ENCODE data around the gene C20orf204. TPM values are rescaled to one million over a fixed set of nuclear protein-coding genes. Genes with fewer than 3 reads are reported as not detected.
A peak's percentile ranks its signal among the peaks of the same experiment; 100 is the strongest.

C20orf204 gene
- total RNA-seq, 1 donor from 2014 or later, result under 0.01 TPM

DNA sequence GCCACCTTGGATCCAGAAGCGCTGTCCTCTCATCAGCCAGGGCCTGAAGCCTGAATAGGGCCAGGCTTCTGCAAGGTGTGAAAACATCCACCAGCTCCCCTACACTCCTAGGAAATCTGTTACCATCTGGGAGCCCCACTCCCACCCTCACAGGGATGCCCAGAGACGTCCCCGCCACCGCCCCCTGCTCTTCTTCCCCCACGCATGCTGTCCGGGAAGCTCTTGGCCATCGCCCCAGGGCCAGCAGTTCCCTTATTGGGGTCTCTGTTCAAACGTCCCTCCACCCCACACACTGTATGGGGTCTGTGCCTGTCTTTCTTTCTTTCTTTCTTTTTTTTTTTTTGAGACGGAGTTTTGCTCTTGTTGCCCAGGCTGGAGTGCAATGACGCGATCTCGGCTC lies 39.6 kb downstream of the C20orf204 start:
- TF ChIP-seq, protein P1, sequence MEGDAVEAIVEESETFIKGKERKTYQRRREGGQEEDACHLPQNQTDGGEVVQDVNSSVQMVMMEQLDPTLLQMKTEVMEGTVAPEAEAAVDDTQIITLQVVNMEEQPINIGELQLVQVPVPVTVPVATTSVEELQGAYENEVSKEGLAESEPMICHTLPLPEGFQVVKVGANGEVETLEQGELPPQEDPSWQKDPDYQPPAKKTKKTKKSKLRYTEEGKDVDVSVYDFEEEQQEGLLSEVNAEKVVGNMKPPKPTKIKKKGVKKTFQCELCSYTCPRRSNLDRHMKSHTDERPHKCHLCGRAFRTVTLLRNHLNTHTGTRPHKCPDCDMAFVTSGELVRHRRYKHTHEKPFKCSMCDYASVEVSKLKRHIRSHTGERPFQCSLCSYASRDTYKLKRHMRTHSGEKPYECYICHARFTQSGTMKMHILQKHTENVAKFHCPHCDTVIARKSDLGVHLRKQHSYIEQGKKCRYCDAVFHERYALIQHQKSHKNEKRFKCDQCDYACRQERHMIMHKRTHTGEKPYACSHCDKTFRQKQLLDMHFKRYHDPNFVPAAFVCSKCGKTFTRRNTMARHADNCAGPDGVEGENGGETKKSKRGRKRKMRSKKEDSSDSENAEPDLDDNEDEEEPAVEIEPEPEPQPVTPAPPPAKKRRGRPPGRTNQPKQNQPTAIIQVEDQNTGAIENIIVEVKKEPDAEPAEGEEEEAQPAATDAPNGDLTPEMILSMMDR (conservative IDR thresholded peaks at IDR 0.05; ENCODE audit: low read depth, low read length), result no peak
- no peak for DNase-seq (ENCODE audit: low read depth)
- H3K4me3 ChIP-seq (ENCODE audit: low read depth, low read length), result no peak overlapping the region

DNA sequence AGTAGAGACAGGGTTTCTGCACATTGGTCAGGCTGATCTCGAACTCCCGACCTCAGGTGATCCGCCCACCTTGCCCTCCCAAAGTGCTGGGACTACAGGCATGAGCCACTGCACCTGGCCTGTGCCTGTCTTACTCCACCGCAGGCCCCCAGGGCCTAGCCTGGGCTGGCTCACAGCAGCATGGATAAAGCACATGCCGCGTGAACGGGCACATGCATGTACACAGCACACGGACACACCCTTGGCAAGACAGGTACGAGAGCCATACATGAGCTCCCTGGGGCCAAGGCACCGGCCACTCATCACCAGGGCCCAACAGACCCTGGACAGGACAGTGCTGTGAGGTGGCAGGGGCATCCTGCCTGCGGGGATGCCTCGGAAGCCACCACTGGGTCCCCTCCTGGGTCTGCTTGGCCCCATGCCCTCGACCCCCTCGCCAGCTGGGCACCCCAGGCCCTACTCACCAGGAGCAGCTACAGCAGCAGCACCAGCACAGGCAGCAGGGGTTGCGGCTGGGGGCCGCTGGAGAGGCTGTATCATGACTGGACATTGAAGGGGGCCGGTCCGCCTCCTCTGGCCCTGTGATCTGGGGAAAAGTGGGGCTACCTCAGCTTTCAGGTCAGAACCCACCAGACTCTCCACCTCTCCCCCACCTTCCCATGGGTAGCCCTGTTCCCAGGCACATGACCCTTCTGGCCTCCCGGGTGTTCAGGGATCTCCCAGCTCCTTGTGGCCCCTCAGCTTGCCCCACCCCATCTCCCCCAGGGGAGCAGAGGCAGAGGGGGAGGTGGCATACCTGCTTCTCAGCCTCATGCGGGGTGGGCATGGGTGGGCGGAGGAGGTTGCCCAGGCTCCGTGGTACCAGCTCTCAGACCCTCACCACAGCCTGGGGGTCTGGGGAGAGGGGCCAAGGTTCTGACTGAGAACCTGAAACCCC lies 40.3 kb downstream of the C20orf204 start:
- TF ChIP-seq, protein P1 (conservative IDR thresholded peaks at IDR 0.05; ENCODE audit: low read depth, low read length), result no peak
- H3K4me3 ChIP-seq (ENCODE audit: low read depth, low read length), result no peak overlapping the region
- DNase-seq (ENCODE audit: low read depth), result no peak

DNA sequence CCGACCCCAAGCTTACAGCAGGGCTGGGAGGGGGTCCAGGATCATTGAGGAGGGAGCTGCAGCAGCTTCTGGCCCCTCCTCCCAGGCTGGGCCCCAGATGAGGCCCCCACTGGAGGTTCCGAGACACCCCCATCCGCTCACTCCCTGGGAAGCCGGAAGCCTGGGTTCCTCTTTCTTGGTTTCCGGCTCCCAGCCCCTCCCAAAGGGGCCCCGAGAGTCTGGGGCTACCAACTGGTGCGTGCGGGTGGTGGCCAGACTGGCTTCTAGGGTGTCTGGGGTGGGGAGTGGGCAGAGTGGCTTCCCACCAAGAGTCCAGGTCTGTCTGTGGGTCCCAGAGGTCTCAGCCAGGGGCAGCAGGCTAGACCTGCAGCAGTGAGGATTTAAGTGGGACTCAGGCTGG lies 41.1 kb downstream of the C20orf204 start:
- no peak for DNase-seq (ENCODE audit: low read depth)
- H3K4me3 ChIP-seq (ENCODE audit: low read depth, low read length), result no peak overlapping the region
- TF ChIP-seq, protein P1 (conservative IDR thresholded peaks at IDR 0.05; ENCODE audit: low read depth, low read length), result no peak

DNA sequence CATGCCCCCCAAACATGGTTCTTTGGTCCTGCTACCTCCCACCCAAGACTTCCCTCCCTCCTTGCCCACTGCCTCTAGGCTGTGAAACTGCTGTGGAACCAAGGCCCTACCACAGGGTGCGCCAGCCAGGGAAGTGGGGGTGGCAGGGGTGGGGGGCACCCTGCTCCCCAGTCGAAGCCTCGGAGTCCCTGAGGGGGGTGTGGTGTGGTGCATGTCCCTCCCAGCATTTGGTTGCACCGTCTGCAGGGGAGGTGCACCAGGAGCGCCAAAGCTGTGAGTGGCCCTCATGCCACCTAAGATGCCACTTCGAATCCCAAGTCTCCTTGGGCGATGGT lies 41.5 kb downstream of the C20orf204 start:
- H3K4me3 ChIP-seq (ENCODE audit: low read depth, low read length), result no peak overlapping the region
- DNase-seq (ENCODE audit: low read depth), result no peak
- TF ChIP-seq, protein P1 (conservative IDR thresholded peaks at IDR 0.05; ENCODE audit: low read depth, low read length), result no peak

DNA sequence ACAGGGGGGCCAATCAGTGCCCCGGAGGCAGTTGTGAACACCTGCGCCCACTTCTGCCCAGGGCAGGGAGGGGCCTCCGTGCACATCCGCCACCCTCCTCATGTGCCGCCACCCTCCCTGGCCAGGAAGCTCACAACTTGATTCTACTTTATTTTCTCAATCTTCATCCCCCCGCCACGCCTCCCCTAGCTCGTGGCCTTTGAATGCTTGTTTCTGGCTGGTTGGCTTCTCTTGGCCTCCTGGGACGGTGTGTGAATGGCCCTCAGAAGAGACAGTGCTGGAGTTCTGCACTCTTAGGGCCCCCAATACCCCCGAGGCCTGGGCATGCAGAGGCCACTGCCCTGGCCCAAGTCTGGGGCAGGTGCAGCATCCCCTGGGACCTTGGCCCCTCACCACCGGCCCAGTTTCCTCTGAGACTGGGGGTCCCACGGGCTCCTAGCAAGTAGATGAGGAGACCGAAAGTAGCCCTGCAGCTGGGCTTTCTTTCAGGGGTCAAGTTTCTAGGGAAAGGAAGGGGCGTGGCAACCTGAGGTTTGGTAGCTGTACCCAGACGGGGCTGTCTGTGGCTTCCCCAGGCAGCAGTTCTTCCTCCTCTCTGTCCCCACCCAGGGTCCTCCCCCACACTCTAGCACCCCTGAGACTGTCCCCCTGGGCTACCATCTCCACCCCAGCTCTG lies 42.0 kb downstream of the C20orf204 start:
- TF ChIP-seq, protein P1 (conservative IDR thresholded peaks at IDR 0.05; ENCODE audit: low read depth, low read length), result no peak
- H3K4me3 ChIP-seq (ENCODE audit: low read depth, low read length), result no peak overlapping the region
- no peak for DNase-seq (ENCODE audit: low read depth)

DNA sequence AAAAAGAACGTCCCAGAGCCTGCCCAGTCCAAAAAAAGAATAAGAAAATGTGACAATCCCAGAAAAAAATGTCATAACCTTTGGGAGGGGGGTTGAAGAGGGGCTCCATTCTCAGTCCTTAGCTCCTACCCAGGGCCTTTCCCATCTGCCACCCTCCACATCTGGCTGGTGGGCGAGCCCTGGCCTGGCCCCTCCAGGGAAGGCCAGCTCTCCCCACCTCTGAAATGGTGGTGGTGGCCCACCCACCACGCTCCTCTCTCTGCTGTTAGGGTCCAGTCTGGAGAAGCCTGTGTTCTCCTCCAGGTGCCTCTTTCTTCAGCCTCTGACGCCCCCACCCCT lies 42.9 kb downstream of the C20orf204 start:
- DNase-seq (ENCODE audit: low read depth), result no peak
- H3K4me3 ChIP-seq (ENCODE audit: low read depth, low read length), result peak overlapping the region; percentile 67
- TF ChIP-seq, protein P1 (conservative IDR thresholded peaks at IDR 0.05; ENCODE audit: low read depth, low read length), result no peak
